HG03457 (cell line): ENCODE measurements around the gene SH3BP5.

Experiments used
- ATAC-seq: cut with Tn5 transposase; IDR thresholded peaks from one replicate; pipeline ENCODE4 v1.9.1; 2021; ENCODE audit warnings: moderate number of reproducible peaks; ENCODE audit not compliant: unreplicated experiment

Gene SH3BP5

DNA sequence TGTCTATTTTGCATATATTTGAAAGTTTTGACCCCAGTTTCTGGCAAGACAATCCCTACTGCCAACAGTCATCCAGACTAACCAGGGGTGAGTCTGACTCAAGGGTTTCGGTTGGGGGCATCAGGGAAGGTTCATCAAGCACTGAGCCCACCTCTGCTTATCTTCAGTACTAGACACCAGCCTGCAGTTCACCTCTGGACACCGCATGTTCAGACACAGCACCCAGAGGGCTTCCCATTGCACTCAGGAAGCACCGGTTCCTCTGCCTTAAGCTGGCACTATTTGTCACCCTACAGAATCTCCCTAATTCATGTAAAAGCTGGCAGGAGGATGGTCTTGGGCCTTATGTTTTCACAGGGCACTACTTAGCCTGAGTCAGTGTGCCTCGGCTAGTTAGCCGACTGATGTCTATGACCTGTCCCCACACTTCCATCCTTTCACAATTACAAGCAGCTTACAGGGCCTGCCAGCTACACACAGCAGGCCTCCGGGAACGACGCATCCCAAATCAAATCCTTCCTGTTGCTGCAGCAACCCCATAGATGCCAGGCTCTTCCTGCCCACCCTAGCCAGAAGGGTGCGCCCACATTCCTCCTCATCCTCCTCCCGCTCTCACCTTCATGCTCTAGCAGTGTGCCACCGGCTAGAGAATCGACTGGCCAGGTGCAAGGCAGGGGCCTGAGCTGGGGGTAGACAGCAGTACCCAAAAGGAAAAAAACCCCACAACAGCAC is 52.5 kb downstream of the SH3BP5 start:
- no peak for ATAC-seq

DNA sequence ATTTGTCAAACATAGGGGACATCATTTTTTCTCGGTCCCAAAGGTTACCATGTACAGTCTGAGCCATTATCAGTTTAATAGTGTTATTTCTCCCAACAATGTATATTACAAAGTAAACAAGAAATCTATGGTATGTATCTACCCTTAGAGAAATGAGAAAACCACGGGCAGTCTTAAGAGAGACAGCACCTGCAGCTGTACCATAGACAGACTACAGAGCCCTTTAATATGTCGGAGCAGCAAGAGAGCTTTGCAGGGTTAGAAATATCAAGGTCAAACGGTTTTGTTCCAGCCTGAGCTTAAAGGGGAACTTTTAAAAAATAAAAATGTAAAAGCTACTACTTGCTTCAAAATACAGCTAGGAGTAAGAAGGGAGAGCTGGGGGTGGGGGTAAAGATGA is 53.2 kb downstream of the SH3BP5 start:
- no peak for ATAC-seq

DNA sequence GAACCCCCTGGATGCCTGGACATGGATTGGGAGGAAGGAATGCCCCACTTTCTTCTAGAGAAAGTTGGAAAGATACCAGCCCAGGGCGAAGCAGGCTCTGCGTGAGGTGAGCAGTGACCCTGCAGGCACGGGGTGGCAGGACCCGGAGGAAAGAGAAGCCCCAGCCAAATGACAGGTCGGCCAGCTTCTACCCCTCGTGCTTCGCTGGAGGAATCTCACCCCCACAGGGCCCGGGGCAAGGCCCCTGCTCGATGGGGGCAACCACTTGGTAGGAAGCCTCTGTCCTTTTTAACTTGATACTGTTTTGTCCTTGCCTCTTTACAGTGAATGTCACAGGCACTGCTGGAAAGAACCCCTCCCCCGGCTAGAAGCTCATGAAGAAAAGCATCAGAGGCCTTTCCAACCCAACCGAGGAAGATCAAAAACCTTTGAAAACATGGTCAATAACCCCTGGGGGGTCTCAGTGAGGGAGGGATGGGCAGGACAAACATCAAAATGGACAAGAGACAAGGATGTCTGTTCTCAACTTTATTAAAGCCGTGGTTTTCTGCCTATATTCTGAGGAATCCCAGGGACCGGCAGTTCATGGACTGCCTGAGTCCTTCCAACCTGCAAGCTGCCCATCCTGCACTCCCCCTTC is 54.4 kb downstream of the SH3BP5 start:
- no peak for ATAC-seq

DNA sequence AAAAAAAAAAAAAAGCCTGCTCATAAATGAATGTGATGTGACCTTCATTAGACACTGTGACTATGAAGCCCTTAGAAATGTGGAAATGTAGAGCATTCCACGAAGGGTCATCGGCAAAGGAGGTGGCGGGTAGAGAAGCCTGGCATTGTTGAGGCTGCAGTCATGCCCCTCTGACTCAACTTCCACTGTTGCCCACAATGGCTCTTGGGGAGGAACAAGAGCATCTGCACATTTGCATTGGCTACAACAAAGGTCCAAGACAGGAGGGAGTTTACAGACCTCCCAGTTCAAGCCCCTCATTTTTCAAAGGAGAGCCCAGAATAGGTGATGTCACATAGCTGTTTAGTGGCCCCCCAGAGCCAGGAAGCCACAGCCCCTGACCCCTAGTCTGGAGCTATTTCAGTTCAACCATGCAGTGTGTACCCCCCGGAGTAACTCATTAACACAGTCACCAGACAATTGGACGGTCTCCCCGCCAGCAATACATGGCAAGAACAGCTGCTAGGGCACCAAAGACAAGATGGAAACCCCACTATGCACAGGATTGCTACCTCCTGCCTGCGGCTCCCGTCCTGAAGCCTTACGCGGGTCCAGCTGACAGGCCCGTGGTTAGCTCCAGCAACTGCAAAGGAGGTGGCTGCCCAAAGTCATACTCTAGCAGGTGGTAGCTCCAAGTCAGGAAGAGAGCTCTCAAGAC is 56.2 kb downstream of the SH3BP5 start:
- ATAC-seq = no peak

DNA sequence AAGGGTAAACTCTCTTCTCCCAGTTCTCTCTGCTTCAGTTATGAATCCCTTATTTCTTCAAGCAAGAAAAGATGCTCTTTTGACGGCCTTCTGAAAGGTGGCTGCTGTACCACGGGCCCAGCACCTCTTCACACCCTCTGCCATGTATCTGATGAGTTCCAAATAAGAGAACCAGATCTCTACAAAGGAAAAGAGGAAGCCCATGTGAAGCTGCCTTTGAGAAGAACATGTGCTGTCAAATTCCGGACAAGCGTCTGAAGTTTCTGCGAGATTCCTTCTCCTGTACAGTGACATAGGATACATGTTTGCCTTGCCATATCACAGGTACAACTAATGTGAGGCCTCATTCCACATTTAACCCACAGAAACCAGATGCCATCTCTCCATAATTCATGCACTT is 59.2 kb downstream of the SH3BP5 start:
- no peak for ATAC-seq

DNA sequence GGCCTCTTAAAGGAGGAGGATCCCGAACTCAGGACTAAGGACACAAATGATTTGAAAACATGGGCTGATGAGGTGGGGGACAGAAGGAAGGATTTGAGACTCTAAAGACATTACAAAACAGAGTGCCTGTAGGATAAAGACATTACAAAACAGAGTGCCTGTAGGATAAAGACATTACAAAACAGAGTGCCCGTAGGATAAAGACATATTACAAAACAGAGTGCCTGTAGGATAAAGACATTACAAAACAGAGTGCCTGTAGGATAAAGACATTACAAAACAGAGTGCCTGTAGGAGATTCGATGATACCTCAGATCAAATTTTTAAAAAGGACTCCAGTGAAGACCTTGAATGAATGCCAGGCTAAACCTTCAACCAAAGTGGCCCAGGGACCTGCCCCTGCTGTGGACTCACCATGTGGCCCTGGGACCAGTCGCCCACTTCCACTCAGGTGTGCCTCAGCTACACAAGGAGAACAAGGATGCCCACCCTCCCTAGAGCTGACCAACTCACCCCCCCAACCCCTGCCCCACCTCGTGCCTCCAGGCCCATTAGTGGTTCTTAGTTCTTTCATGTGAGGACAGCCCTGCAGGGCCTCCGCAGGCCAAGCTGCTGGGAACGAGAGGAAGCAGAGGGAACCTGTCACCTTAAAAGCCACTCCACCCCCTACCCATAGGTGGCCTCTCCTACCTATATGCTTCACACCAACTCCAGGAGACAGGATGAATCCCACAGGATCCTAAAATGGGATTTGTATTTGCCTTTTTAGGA is 59.8 kb downstream of the SH3BP5 start:
- ATAC-seq = no peak

DNA sequence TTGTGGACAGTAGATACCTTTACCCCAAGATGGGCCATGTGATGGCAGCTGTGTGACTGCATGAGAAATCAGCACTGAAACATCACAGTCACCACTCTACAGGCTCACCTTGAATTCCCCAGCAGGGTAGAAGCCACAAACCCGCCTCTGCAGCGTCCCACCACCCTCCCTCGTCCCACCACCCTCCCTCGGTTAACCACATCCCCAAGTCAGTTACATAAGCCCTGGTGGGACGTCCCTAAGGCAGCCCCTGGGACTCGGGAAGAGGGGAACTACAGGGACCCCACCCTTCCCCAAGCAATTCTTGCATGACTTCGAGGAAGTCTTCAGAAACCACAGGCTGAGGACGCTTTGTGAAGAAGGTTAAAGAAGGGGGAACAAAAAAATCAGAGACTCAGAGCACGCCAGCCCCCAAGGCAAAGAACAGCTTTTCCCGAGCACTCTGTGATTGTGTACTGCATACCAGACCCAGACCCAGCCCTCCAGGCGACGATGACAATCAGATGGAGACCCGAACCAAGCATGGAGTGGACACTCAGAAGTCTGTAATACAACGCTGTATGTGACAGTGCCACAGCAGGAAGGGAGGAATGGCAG is 60.5 kb downstream of the SH3BP5 start:
- peak; percentile 66 for ATAC-seq

DNA sequence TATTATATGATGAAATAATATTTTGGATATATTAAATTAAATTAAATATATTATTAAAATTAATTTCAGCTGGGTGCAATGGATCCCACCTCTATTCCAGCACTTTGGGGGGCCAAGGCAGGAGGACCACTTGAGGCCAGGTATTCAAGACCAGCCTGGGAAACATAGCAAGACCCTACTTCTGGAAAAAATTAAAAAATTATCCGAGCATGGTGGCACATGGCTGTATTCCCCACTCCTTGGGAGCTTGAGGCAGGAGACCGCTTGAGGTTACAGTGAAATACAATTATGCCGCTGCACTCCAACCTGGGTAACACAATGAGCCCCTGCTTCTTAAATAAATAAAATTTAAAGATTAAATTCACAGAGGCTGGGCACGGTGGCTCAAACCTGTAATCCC is 61.4 kb downstream of the SH3BP5 start:
- ATAC-seq = no peak

DNA sequence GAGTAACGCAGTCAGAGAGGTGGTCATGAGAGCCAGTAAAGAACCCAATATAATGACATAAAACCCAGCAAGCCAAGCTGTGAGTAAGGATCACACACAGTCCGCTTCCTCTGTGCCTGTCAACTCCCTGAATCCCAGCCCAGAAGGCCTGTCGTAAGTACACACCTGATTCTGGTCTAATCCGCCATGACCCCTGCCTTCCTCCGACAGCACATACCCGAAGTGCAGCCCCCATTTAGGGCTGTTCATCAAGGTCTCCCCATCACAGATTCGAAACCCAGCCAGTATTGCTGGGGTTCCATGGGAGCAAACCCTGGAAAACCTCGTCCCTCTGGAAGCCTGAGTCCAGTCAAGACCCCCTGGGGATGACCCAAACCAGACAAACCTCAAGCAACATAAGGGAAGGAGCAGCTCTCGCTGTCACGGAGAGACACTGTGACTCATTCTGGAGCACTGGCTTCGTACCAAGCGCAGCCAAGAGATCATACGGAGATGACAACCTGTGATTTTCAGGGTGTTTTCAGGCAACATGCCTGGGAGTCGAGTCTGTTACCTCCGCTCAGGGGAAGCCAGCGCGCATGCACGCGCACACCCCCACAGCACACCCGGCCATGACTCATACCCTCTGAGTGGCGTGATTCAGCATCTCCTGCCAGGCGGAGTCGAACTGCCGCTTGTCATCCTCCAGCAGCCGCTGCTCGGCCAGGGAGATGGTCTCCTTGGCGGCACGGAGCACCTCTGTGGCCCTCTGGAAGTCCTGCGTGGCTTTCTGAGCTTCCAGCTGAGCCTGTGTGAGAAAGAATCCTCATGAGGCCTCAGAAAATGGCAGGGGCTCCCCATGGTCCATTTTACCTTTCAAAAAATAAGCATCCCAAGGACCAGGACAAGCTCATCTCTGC is 63.0 kb downstream of the SH3BP5 start:
- no peak for ATAC-seq

DNA sequence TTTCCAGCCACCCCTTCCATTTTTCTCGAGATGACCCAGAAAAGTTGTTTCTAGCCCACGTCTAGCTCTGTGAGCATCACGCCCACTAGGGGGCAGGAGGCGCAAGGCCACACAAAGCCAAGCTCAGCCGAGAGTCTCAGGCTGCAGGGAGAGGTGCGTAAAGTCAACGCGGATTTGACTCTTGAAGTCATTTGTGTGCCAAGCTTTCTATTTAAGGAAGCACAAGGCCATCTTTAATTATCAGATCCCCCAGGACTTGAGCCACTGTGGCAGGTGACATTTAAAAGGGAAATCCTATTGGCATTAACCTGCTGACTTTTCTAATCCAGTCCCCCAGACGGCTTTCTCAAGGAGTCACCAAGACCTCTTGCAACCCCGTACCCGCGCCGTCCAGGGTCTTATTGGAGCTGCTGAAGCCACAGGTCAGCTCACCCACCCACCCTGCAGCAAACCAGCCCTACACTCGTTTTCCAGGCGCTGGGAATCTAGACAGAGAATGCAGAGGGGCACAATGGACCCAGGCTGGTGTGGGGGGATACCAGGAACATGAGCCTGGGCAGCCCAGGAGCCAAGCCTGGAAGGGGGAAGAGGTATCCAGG is 64.3 kb downstream of the SH3BP5 start:
- ATAC-seq = no peak

DNA sequence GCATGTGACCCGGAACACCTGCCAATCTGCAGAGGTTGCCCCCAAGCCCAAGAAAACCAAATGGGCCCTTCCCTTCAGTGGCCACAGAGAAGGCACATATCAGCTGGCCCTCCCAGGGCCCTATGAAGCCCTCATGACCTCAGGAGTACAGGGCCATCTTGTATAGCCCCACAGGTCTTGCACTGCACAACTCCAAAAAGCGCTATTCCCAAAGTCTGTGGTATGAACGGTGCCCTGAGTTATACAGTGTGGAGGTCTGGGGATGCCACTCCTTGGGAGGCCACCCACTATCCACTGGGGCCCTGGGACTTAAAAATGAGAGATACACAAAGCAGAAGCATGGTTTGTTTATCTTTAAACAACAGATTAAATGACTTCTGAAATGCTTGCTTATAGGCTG is 64.9 kb downstream of the SH3BP5 start:
- no peak for ATAC-seq

DNA sequence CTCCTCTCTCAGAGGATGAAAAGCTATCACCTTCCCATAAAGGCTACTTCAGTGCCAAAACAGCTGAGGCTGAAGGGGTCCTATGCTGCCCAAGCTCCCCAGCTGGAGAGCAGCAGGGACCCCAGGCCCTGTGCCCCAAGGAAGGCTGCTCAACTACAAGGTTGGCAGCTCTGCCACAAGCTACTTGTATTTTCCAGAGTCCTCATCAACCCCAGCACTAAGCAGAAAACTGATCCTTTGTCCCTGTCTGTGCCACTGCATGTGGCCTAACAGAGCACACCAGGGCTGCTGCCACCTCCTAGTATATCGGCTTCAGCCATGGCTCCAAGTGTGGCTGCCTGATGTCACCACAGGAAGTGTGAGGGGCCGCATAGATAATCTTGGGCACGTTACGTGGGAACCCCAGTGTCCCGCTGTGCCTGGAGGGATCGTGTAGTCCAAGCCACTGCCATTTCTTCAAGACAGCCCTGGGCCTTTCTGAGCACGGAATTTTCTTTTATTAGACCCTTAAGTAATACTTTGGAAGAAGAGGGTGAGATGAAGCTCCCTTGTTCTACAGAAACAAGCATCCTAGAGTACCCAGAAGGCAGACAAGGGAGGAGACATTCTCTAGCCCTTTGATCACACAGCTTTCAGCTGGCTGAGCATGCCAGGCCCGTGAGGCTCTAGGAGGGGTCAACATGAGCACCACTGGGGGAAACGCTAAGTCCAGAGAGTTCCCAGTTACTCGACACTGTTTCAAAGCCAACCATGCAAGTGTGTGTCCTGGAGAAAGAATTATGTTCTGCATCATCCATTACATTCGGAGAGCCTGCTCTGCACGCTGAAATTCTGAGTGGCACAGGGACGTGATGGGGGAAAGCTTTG is 65.6 kb downstream of the SH3BP5 start:
- ATAC-seq = no peak

DNA sequence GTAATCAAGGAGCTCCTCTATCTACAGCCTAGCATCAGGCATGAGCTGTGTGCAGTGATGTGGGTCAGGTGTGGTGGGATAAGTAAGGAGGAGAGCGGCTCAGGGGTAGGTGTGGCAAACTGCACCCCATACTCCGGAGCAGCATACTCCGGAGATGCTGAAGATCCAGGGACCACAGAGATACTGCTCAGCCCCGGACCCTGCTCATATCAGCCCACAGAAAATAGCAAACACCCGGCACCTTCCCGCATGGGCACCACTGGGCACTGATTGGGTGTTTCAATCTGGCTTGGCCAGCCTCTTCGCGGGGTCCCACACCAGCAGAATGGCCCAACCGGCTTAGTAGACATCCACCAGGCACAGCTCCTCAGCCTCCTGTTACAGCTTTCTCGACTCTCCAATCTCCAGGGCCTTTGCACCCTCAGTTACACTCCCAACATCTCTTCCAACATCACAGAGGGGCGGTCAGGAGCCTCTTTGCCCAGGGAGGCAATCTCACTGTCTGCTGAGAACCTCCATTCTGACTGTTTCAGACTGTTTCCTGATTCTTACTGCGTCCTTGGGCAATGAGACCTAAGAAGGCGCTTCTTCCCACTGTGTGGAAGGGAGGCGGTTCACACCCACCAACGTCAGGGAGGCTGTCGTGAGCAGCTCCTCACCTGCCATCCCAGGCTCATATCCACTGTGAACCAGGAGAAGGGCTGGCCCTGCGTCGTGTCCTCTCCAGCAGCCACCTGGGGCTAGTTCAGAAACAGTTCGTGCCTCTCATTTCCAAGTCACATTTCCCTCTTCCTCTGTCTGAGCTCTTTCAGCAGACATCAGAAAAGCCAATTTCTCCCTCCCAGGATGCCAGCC is 66.5 kb downstream of the SH3BP5 start:
- ATAC-seq = no peak

DNA sequence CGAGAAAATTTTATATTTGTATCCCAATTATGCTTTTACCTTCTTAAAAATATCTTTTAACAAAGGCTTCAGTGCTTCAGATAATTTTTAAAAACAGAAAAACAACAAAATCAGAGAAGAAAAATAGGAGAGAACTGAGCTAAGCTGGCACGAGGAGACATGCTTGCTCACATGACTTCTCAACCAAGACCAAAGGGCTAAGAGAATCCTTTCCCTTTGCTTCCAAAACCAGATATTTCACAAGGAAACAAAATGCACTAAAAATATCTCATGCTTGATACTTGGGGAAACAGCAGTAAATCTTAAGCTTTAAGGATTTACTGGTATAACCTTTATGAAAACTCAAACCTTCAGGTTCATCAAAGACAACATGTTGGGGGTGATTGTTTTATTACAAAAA is 67.9 kb downstream of the SH3BP5 start:
- no peak for ATAC-seq

DNA sequence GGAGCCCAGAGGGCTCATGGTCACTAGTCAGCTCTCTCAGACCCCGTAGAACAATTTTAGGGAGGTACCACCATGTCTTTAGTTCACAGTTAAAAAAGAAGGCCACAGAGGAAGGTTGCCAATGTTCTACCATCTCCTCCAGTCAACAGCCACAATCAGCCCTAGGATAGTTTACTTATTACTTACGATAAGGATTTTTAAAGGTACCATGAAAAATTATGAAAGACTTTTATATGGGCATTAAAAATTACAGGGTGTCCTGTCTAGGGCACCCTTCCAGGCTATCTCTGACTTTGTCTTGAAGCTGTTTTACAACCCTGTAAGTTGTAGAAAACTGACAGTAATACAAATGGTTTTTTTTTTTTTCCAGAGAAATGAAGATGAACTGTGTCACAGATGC is 68.5 kb downstream of the SH3BP5 start:
- ATAC-seq = no peak

DNA sequence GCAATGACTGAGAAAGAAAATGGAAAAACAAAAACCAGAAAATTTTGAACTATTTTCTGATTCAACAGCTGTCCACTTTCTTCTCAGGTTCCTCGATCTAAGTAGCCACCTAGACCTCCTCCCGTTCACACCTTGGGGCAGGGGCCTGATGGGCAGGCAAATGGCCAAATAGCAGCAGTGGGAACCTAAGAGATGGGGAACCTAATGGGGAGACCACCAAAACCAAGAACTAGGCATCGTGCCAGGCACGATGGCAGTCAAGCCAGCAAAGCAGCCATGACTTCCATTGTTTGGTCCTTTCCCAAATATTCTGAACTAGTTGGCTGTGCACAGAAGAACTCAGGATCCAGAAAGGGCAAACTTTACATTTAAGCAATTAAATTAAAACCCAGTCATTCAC is 69.3 kb downstream of the SH3BP5 start:
- ATAC-seq = no peak

DNA sequence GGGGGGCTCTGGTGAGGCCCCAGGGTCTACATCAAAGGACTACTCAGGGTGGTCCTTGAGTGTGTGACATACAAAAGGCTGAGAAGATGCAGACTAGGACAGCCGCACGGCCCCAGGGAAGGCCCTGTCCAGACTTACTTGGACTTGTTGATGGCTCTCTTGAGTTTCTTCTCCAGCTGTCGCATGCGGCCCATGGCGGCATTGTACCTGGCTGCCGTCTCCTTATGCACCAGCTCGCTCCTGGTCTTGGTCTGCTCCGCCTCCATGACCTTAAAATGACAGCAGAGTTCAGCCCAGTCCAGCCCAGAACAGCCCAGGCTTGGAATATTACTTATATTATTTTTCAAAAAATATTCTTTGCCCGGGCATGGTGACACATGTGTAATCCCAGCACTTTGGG is 70.4 kb downstream of the SH3BP5 start:
- ATAC-seq = no peak

DNA sequence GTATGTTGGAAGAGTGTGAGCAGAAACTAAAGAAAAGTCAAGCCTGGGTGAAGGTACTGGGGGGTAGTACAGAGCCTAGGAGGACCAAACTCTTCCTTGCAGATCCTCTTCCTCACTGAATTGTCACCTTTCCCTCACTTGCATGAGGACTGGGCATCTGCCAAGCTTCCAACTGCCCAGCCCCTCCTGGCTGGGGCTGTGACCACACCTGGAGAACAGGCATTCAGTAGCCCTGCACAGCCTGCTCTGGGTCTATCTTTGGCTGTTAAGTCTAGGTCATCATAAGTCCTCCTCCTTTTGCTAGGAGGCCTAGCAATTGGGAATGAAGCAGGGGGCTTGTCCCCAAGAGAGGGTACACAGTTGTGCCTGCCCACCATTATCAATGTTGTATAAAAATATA is 71.1 kb downstream of the SH3BP5 start:
- no peak for ATAC-seq
